SU-DHL-6 (cell line): ENCODE measurements around the gene NUBP2.

Source experiments
- H2AFZ ChIP-seq: fragments of 200-600 bp; sonication (generic); 2 replicates; pipeline ENCODE4 v1.6.1; 2014; ENCODE audit warnings: low read depth, mild to moderate bottlenecking, moderate library complexity, mixed read lengths, antibody characterized with exemption, low read length; ENCODE audit not compliant: severe bottlenecking
- H3F3A ChIP-seq: fragments of 200-600 bp; shearing (Covaris generic); 2 replicates; pipeline ENCODE4 v1.6.0; 2016; ENCODE audit warnings: antibody characterized with exemption, mild to moderate bottlenecking; ENCODE audit not compliant: insufficient read depth
- H3K27ac ChIP-seq: fragments of 200-600 bp; sonication (generic); 2 replicates; pipeline ENCODE4 v1.5.1; 2016; ENCODE audit warnings: low read depth, mild to moderate bottlenecking, low read length, moderate library complexity, mixed read lengths
- H3K27me3 ChIP-seq: fragments of 200-600 bp; sonication (generic), shearing (Covaris generic); 2 replicates; pipeline ENCODE4 v1.6.0; 2014; ENCODE audit warnings: mild to moderate bottlenecking, low read length
- H3K36me3 ChIP-seq: fragments of 200-600 bp; sonication (generic); 2 replicates; pipeline ENCODE4 v1.6.1; 2014; ENCODE audit warnings: mild to moderate bottlenecking, low read length, mixed read lengths
- H3K4me2 ChIP-seq: fragments of 300-600, 200-600 bp; shearing (Covaris generic), sonication (generic); 2 replicates; pipeline ENCODE4 v1.6.0; 2014; ENCODE audit warnings: low read length, low read depth, mild to moderate bottlenecking; ENCODE audit not compliant: poor library complexity, severe bottlenecking
- H3K4me3 ChIP-seq: fragments of 200-600 bp; sonication (generic); 2 replicates; pipeline ENCODE4 v1.5.1; 2014; ENCODE audit warnings: antibody characterized with exemption, low read length, mild to moderate bottlenecking, mixed read lengths; ENCODE audit not compliant: insufficient read depth, poor library complexity, severe bottlenecking
- H3K79me2 ChIP-seq: fragments of 200-600 bp; sonication (generic); 2 replicates; pipeline ENCODE4 v1.6.1; 2014; ENCODE audit warnings: mild to moderate bottlenecking, low read length, moderate library complexity; ENCODE audit not compliant: insufficient read depth
- H3K9ac ChIP-seq: fragments of 200-600 bp; sonication (generic); 2 replicates; pipeline ENCODE4 v1.7.0; 2014; ENCODE audit warnings: mild to moderate bottlenecking, low read length
- H3K9me2 ChIP-seq: fragments of 200-600 bp; sonication (generic); replicated peaks from 2 replicates; pipeline ENCODE4 v1.6.1; 2014; ENCODE audit warnings: low read length; ENCODE audit not compliant: insufficient read depth
- H3K9me3 ChIP-seq: fragments of 200-600 bp; sonication (generic); 2 replicates; pipeline ENCODE4 v1.6.1; 2014; ENCODE audit warnings: low read length, mixed read lengths; ENCODE audit not compliant: insufficient read depth
- H4K20me1 ChIP-seq: fragments of 200-600 bp; sonication (generic); 2 replicates; pipeline ENCODE4 v1.6.1; 2014; ENCODE audit warnings: low read depth, mild to moderate bottlenecking, antibody characterized with exemption, low read length, moderate library complexity, mixed read lengths
- CTCF ChIP-seq: fragments of 200-600 bp; sonication (generic); IDR thresholded peaks from one replicate; pipeline ENCODE4 v1.5.1; 2017; ENCODE audit warnings: antibody characterized with exemption, mild to moderate bottlenecking, low read length, moderate library complexity; ENCODE audit not compliant: insufficient read depth, poor library complexity, severe bottlenecking
- EZH2phosphoT487 ChIP-seq: fragments of 200-600 bp; sonication (generic), shearing (Covaris generic); conservative IDR thresholded peaks from 2 replicates; pipeline ENCODE4 v1.6.1; 2018; ENCODE audit warnings: mild to moderate bottlenecking, antibody characterized with exemption, low read length, moderate library complexity, mixed read lengths

Gene NUBP2

GRCh38 chr16:1791943-1792812 is 9.4 kb downstream of the NUBP2 start:
- no peaks in the 10 kb centered on the region for H3F3A ChIP-seq
- TF ChIP-seq CTCF (no peak), EZH2phosphoT487 (no peak)
- no peak overlapping the region for H3K4me3 ChIP-seq
- no peak overlapping the region for H3K9ac ChIP-seq
- H4K20me1 ChIP-seq = no peaks in the 10 kb centered on the region
- no peak overlapping the region for H2AFZ ChIP-seq
- H3K79me2 ChIP-seq = no peaks in the 10 kb centered on the region
- no peaks in the 10 kb centered on the region for H3K9me3 ChIP-seq
- no peaks in the 10 kb centered on the region for H3K9me2 ChIP-seq
- no peak overlapping the region for H3K4me2 ChIP-seq
- no peak overlapping the region for H3K27ac ChIP-seq
- no peaks in the 10 kb centered on the region for H3K27me3 ChIP-seq
- H3K36me3 ChIP-seq = no peaks in the 10 kb centered on the region

GRCh38 chr16:1792836-1793577 is 10.2 kb downstream of the NUBP2 start:
- Histone ChIP-seq H3K9ac (no peak overlapping the region), H4K20me1 (no peaks in the 10 kb centered on the region), H3K27ac (no peak overlapping the region), H3K4me2 (no peak overlapping the region), H3K27me3 (no peaks in the 10 kb centered on the region), H3K9me2 (no peaks in the 10 kb centered on the region), H3K4me3 (no peak overlapping the region), H3F3A (no peaks in the 10 kb centered on the region), H3K36me3 (no peaks in the 10 kb centered on the region), H3K79me2 (no peaks in the 10 kb centered on the region), H3K9me3 (peaks cover 3% of the 10 kb centered on the region; the same call in 1 of the 2 replicates), H2AFZ (no peak overlapping the region)
- no peak for TF ChIP-seq EZH2phosphoT487
- no peak for TF ChIP-seq CTCF

- Histone ChIP-seq H3K9me3 (peaks cover 5% of the 10 kb centered on the region; the same call in 1 of the 2 replicates), H3K4me2 (no peak within 1 kb of the TSS), H3K9me2 (no peaks in the 10 kb centered on the region), H3K79me2 (no peaks in the 10 kb centered on the region), H2AFZ (no peak within 1 kb of the TSS), H3K4me3 (no peak within 1 kb of the TSS), H3K9ac (no peak within 1 kb of the TSS), H4K20me1 (no peaks in the 10 kb centered on the region), H3K27me3 (no peaks in the 10 kb centered on the region), H3F3A (no peaks in the 10 kb centered on the region), H3K36me3 (no peaks in the 10 kb centered on the region), H3K27ac (no peak within 1 kb of the TSS)
- TF ChIP-seq EZH2phosphoT487 (no peak), CTCF (no peak)
Observed at GRCh38 chr16:1793578-1794220, 10.9 kb downstream of the NUBP2 start, which contains the start of gene IGFALS. TSS of gene IGFALS (minus strand) at chr16:1793705. CDS start at chr16:1793652, 53 bp downstream.
